Adrenal gland (tissue), 5 donors: Measurements from ENCODE around the gene ZNF292.

ENCODE experiments used
- CTCF ChIP-seq, 6 experiments: fragments of 450-650 bp in 4 of 6; fragments of 200-600 bp in 2 of 6; sonication (generic) in 1 of 6; IDR thresholded peaks; 1 replicate in 5 of 6; 2 replicates in 1 of 6; pipeline versions ENCODE4 v1.5.1 to v1.8.0; 2016 to 2021; ENCODE audit warnings: antibody characterized with exemption in 6 of 6, mild to moderate bottlenecking in 2 of 6, moderate library complexity in 1 of 6
- POLR2A ChIP-seq, 2 donors: fragments of 450-650 bp; IDR thresholded peaks; one replicate each; pipeline ENCODE4 v1.6.1; 2017; ENCODE audit warnings: antibody characterized with exemption in 2 of 2, mild to moderate bottlenecking in 2 of 2, moderate library complexity in 1 of 2
- donor health status: DM: no; HTN: no; CAD: no.

GRCh38 chr6:87257565-87257964 lies 102.2 kb downstream of the ZNF292 start:
- TF ChIP-seq CTCF (IDR thresholded peaks at IDR 0.05): no peak
- TF ChIP-seq POLR2A (IDR thresholded peaks at IDR 0.05): no peak
